ENCODE results near the gene BCDIN3D.
"Not testable (repeated sequence)": the region's sequence is repeated elsewhere in the genome, so short reads cannot be mapped to it uniquely, and the experiment has no call there.

The BCDIN3D gene

DNA sequence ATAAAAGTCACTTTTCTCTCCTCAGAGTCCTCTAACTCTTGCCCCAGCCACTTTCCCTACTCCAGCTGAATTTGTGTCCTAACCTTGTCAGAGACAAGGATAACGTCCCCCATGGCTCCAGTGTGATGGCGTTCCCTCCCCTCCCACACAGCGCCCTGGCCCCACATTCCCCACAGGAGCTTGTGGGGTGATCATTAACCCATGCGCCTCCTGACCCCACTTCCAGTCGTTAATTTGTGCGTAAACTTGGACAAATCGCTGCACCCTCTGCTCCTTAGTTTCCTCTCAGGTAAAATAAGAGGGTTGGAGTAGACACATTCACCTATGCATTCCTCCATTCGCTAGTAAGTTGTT, 22.9 kb upstream of the BCDIN3D start:
- TF ChIP-seq, protein P1, sequence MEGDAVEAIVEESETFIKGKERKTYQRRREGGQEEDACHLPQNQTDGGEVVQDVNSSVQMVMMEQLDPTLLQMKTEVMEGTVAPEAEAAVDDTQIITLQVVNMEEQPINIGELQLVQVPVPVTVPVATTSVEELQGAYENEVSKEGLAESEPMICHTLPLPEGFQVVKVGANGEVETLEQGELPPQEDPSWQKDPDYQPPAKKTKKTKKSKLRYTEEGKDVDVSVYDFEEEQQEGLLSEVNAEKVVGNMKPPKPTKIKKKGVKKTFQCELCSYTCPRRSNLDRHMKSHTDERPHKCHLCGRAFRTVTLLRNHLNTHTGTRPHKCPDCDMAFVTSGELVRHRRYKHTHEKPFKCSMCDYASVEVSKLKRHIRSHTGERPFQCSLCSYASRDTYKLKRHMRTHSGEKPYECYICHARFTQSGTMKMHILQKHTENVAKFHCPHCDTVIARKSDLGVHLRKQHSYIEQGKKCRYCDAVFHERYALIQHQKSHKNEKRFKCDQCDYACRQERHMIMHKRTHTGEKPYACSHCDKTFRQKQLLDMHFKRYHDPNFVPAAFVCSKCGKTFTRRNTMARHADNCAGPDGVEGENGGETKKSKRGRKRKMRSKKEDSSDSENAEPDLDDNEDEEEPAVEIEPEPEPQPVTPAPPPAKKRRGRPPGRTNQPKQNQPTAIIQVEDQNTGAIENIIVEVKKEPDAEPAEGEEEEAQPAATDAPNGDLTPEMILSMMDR (IDR thresholded peaks at IDR 0.05; ENCODE audit: low read depth, low read length, missing control alignments), result no peak

DNA sequence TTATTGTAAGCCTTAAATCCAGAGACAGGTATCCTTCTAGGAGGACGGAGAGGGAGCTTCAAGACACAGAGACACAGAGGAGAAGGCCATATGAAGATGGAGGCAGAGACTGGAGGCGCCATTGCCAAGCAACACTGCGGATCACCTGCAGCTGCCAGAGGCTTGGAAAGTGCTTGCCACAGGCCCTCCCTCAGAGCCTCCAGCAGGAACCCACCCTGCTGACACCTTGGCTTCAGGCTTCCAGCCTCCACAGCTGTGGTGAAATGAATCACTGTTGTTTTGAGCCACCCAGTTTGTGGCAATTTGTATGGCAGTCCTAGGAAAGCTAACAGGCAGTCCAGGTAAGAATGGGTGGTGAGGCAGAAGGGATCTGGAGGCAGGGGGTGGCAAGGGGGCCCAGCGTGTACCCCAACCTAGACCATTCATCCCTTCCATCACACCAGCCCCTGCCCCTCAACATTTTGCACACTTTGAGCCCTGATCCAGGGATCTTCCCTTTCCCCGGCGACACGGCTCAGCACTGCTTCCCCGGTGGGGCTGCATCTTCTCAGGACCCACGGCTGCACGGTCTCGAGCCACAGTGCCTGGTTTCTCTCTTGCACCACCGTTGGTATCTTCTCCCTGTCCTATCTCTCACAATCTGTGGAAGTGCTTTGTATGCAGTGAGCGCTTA, 22.3 kb upstream of the BCDIN3D start:
- Histone ChIP-seq H3K27me3 (replicated peaks) (peaks cover 6% of the 10 kb centered on the region), H3K27ac (no peak overlapping the region), H3K4me3 (ENCODE audit: low read depth, low read length) (no peak overlapping the region), H3K36me3 (replicated peaks) (no peaks in the 10 kb centered on the region)
- TF ChIP-seq, protein P1 (IDR thresholded peaks at IDR 0.05; ENCODE audit: low read depth, low read length, missing control alignments), result no peak
- no peak for DNase-seq
- in situ Hi-C loops (cut with HindIII; ENCODE audit: low pct_ligation_motif_present, low sequenced_read_pairs), result no loop called here

More for the DNA sequence above, 22.9 kb upstream of the BCDIN3D start:
- Histone ChIP-seq H3K4me3 (ENCODE audit: low read depth, low read length) (no peak overlapping the region), H3K27ac (no peak overlapping the region), H3K36me3 (replicated peaks) (no peaks in the 10 kb centered on the region), H3K27me3 (replicated peaks) (peaks cover 6% of the 10 kb centered on the region)
- DNase-seq, result no peak
- in situ Hi-C loops (cut with HindIII; ENCODE audit: low pct_ligation_motif_present, low sequenced_read_pairs), result no loop called here

DNA sequence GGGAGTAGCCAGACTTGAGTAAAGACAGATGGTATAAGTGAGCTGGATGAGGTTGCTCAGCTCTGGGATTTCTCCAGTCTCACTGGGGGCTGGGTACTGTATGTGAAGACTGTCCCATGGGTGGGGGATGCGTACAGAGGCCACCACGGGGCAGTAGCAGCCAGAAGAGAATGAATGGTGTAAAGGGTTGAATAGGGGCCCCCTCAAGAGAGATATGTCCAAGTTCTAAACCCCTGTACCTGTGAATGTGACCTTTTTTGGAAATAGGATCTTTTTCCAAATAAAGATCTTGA, 21.8 kb upstream of the BCDIN3D start:
- TF ChIP-seq, protein P1 (IDR thresholded peaks at IDR 0.05; ENCODE audit: low read depth, low read length, missing control alignments), result no peak
- no peak overlapping the region for H3K4me3 ChIP-seq (ENCODE audit: low read depth, low read length)
- in situ Hi-C loops (cut with HindIII; ENCODE audit: low pct_ligation_motif_present, low sequenced_read_pairs), result no loop called here
- no peak overlapping the region for H3K27ac ChIP-seq
- peaks cover 6% of the 10 kb centered on the region for H3K27me3 ChIP-seq (replicated peaks)
- no peak for DNase-seq
- no peaks in the 10 kb centered on the region for H3K36me3 ChIP-seq (replicated peaks)

DNA sequence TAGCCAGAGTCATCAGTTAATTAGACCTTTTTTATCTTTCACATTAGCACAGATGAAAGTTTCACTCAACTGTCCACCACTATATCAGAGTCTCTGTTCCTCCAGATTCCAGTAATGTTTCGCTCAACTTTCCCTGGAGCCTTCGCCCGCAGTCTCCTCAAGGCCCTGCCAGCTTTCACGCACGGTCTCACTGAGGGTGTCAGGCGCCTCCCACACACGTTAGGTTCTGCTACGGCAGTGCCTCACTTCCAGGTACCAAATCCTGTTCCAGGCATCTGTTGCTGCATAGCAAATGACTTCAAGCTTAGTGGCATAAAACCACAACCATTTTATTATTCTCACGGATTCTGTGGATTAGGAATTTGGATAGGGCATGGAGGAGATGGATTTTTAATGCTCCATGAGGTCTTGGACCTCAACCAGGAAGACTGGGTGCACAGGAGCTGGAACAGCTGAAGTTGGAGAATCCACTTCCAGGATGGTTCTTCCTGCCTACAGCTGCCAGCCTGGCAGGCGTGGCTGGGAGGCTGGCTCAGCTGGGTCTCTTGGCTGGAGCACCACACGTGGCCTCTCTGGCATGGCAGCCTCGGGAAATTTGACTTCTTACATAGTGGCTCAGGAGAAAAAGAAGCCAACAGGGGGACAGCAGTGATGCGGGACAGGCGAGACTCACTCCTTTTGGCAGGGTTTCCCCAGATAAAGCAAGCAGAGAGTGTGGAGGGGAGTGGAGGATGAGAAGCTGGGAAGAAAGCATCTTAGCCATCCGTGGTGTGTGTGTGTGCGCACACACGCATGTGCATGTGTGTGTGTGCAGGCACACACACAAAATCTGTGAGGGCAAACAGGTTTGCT, 21.3 kb upstream of the BCDIN3D start:
- H3K27ac ChIP-seq, result no peak overlapping the region
- in situ Hi-C loops (cut with HindIII; ENCODE audit: low pct_ligation_motif_present, low sequenced_read_pairs), result no loop called here

DNA sequence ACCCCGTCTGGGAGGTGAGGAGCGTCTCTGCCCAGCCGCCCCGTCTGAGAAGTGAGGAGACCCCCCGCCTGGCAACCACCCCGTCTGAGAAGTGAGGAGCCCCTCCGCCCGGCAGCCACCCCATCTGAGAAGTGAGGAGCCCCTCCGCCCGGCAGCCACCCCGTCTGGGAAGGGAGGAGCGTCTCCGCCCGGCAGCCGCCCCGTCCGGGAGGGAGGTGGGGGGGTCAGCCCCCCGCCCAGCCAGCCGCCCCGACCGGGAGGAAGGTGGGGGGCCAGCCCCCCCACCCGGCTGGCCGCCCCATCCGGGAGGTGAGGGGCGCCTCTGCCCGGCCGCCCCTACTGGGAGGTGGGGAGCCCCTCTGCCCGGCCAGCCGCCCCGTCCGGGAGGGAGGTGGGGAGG, 18.0 kb upstream of the BCDIN3D start:
- DNase-seq; H3K27ac ChIP-seq; H3K27me3 ChIP-seq (replicated peaks); in situ Hi-C loops (cut with HindIII; ENCODE audit: low pct_ligation_motif_present, low sequenced_read_pairs); H3K4me3 ChIP-seq (ENCODE audit: low read depth, low read length); H3K36me3 ChIP-seq (replicated peaks): not testable (repeated sequence)

More for the DNA sequence above, 21.3 kb upstream of the BCDIN3D start:
- TF ChIP-seq, protein P1 (IDR thresholded peaks at IDR 0.05; ENCODE audit: low read depth, low read length, missing control alignments), result no peak
- DNase-seq, result no peak
- Histone ChIP-seq H3K27me3 (replicated peaks) (peaks cover 6% of the 10 kb centered on the region), H3K4me3 (ENCODE audit: low read depth, low read length) (no peak overlapping the region), H3K36me3 (replicated peaks) (no peaks in the 10 kb centered on the region)

DNA sequence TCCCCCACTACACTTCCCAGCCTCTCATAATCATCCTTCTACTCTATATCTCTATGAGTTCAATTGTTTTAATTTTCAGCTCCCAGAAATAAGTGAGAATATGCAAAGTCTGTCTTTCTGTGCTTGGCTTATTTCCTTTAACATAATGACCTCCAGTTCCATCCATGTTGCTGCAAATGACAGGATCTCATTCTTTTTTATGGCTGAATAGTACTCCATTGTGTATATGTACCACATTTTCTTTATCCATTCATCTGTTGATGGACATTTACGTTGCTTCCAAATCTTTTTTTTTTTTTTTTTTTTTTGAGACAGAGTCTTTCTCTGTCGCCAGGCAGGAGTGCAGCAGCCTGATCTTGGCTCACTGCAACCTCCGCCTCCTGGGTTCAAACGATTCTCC, 13.0 kb upstream of the BCDIN3D start:
- H3K36me3 ChIP-seq (replicated peaks); DNase-seq; H3K4me3 ChIP-seq (ENCODE audit: low read depth, low read length); H3K27ac ChIP-seq; H3K27me3 ChIP-seq (replicated peaks); in situ Hi-C loops (cut with HindIII; ENCODE audit: low pct_ligation_motif_present, low sequenced_read_pairs): not testable (repeated sequence)

Data from brain microvascular endothelial cell (primary cell).